ENCODE results near the gene PCBP3. TPM values are rescaled to one million over a fixed set of nuclear protein-coding genes. Genes with fewer than 3 reads are reported as not detected.

Gene PCBP3
- total RNA-seq, 1 donor from 2014 or later: 4.6 TPM

DNA sequence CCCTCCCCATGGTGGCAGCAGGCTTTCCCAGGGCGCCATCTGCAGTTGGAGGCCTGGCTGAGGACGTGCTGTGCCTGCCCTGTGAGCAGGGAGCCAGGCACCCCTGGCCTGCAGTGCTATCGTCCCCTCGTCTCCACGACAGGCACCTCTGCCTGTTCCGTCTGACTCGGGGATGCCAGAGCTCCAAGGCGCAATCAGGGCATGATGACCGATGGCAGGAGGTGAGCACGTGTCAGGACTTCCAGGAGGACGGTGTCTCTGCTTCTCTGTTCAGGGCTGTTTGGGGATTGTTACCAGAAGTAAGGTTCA is 125.2 kb downstream of the PCBP3 start:
- Histone ChIP-seq H3K4me3 (no peak overlapping the region), H3K79me2 (ENCODE audit: low read depth) (no peaks in the 10 kb centered on the region), H2AFZ (replicated peaks) (peak overlapping the region; percentile 13), H3K27me3 (no peaks in the 10 kb centered on the region), H3K9ac (no peak overlapping the region), H3K36me3 (no peaks in the 10 kb centered on the region), H3K9me3 (ENCODE audit: low read depth) (no peaks in the 10 kb centered on the region), H3F3A (ENCODE audit: low read depth) (no peaks in the 10 kb centered on the region), H3K27ac (no peak overlapping the region), H3K4me2 (no peak overlapping the region), H4K20me1 (ENCODE audit: low read depth) (no peaks in the 10 kb centered on the region), H3K4me1 (no peaks in the 10 kb centered on the region)
- Mint-ChIP-seq H3K27me3 (ENCODE audit: insufficient read depth, low read depth) (no peaks in the 10 kb centered on the region), H3K9me3 (peaks cover 2% of the 10 kb centered on the region), H3K4me1 (peaks cover 36% of the 10 kb centered on the region), H3K4me3 (no peak overlapping the region), H3K27ac (no peak overlapping the region), H3K36me3 (no peaks in the 10 kb centered on the region)
- no peak for TF ChIP-seq EZH2 (IDR thresholded peaks at IDR 0.05)
- TF ChIP-seq, protein P1, sequence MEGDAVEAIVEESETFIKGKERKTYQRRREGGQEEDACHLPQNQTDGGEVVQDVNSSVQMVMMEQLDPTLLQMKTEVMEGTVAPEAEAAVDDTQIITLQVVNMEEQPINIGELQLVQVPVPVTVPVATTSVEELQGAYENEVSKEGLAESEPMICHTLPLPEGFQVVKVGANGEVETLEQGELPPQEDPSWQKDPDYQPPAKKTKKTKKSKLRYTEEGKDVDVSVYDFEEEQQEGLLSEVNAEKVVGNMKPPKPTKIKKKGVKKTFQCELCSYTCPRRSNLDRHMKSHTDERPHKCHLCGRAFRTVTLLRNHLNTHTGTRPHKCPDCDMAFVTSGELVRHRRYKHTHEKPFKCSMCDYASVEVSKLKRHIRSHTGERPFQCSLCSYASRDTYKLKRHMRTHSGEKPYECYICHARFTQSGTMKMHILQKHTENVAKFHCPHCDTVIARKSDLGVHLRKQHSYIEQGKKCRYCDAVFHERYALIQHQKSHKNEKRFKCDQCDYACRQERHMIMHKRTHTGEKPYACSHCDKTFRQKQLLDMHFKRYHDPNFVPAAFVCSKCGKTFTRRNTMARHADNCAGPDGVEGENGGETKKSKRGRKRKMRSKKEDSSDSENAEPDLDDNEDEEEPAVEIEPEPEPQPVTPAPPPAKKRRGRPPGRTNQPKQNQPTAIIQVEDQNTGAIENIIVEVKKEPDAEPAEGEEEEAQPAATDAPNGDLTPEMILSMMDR (IDR thresholded peaks at IDR 0.05): peak; percentile 8
- DNase-seq (ENCODE audit: low spot score): peak; percentile 16

DNA sequence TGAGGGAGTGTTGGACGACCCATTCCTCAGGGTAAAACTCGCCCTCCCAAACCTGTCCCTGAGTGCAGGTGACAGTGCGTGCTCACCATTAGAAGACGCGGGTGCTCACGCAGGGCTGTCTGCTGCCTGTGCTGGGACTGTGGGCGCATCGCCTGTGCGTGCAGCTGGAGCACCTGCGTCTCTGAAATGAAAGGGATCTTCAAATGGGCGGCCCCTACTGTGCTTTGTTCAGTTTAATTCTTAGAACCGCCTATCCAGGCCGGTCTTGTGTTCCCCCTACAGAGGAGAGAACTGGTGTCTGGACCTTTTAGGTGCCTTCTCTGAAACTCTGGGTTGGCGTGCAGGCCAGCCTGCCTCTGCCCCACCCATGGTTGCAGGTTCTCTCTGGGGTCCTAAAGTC is 125.8 kb downstream of the PCBP3 start:
- peaks cover 5% of the 10 kb centered on the region for H3K9me3 Mint-ChIP-seq
- H3K27ac Mint-ChIP-seq: peak overlapping the region; percentile 58
- Histone ChIP-seq H3K79me2 (ENCODE audit: low read depth) (no peaks in the 10 kb centered on the region), H3K4me2 (peak overlapping the region; percentile 44), H3K36me3 (no peaks in the 10 kb centered on the region), H3K27me3 (no peaks in the 10 kb centered on the region), H3F3A (ENCODE audit: low read depth) (no peaks in the 10 kb centered on the region), H3K4me1 (no peaks in the 10 kb centered on the region), H2AFZ (replicated peaks) (no peak overlapping the region), H3K9me3 (ENCODE audit: low read depth) (no peaks in the 10 kb centered on the region), H3K27ac (no peak overlapping the region), H3K4me3 (no peak overlapping the region), H4K20me1 (ENCODE audit: low read depth) (no peaks in the 10 kb centered on the region), H3K9ac (no peak overlapping the region)
- no peak for TF ChIP-seq EZH2 (IDR thresholded peaks at IDR 0.05)
- no peak for TF ChIP-seq EZH2phosphoT487 (IDR thresholded peaks at IDR 0.05)
- TF ChIP-seq, protein P1 (IDR thresholded peaks at IDR 0.05): no peak
- no peaks in the 10 kb centered on the region for H3K27me3 Mint-ChIP-seq (ENCODE audit: insufficient read depth, low read depth)
- H3K4me3 Mint-ChIP-seq: no peak overlapping the region
- H3K4me1 Mint-ChIP-seq: peaks cover 36% of the 10 kb centered on the region
- no peaks in the 10 kb centered on the region for H3K36me3 Mint-ChIP-seq
- no peak for DNase-seq (ENCODE audit: low spot score)

DNA sequence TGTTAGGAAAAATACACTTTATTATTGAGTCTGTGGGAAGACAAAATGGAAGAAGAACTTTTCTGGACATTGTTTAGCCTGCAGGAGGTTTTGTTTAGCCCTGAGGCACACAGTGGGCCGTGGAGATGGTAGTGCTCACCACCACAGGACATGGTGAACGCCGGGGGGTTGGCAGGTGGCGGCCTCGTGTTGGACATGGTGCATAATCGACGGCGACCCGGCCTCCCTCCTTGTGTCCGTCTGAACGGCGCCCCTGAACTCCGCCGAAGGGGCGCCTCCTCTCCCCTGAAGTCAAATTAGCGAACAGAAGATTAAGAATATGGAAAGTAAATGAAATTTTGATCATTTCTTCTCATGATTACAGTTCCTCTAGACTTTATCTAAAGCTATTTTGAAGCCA is 126.4 kb downstream of the PCBP3 start:
- no peaks in the 10 kb centered on the region for H3K79me2 ChIP-seq (ENCODE audit: low read depth)
- no peaks in the 10 kb centered on the region for H4K20me1 ChIP-seq (ENCODE audit: low read depth)
- H3K9ac ChIP-seq: no peak overlapping the region
- Mint-ChIP-seq H3K4me1 (peaks cover 32% of the 10 kb centered on the region), H3K27ac (peak overlapping the region; percentile 57), H3K9me3 (peaks cover 7% of the 10 kb centered on the region), H3K27me3 (ENCODE audit: insufficient read depth, low read depth) (no peaks in the 10 kb centered on the region), H3K36me3 (no peaks in the 10 kb centered on the region), H3K4me3 (no peak overlapping the region)
- H3K4me3 ChIP-seq: no peak overlapping the region
- no peak overlapping the region for H3K4me2 ChIP-seq
- no peaks in the 10 kb centered on the region for H3K36me3 ChIP-seq
- no peak overlapping the region for H2AFZ ChIP-seq (replicated peaks)
- TF ChIP-seq EZH2 (IDR thresholded peaks at IDR 0.05): no peak
- TF ChIP-seq, protein P1 (IDR thresholded peaks at IDR 0.05): no peak
- no peak for TF ChIP-seq EZH2phosphoT487 (IDR thresholded peaks at IDR 0.05)
- H3F3A ChIP-seq (ENCODE audit: low read depth): no peaks in the 10 kb centered on the region
- no peak overlapping the region for H3K27ac ChIP-seq
- H3K27me3 ChIP-seq: no peaks in the 10 kb centered on the region
- H3K9me3 ChIP-seq (ENCODE audit: low read depth): no peaks in the 10 kb centered on the region
- no peaks in the 10 kb centered on the region for H3K4me1 ChIP-seq
- no peak for DNase-seq (ENCODE audit: low spot score)

DNA sequence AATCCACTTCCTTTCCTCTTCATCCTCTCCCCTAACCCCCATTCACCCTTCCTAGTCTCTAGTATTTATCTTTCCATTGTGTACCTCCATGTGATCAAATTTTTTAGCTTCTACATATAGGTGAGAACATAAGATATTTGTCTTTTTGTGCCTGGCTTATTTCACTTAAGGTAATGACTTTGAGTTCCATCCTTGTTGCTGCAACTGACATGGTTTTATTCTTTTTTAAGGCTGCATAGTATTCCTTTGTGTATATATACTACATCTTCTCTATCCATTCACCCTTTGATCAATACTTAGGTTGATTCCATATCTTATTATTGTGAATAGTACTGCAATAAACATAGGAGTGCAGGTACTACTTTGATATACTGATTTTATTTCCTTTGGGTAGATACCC is 128.7 kb downstream of the PCBP3 start:
- Histone ChIP-seq H4K20me1 (ENCODE audit: low read depth) (no peaks in the 10 kb centered on the region), H3K4me3 (no peak overlapping the region), H3K79me2 (ENCODE audit: low read depth) (no peaks in the 10 kb centered on the region), H3K27me3 (no peaks in the 10 kb centered on the region), H3K4me2 (no peak overlapping the region), H3K36me3 (no peaks in the 10 kb centered on the region), H3K4me1 (no peaks in the 10 kb centered on the region), H3K9me3 (ENCODE audit: low read depth) (peaks cover 2% of the 10 kb centered on the region), H3F3A (ENCODE audit: low read depth) (no peaks in the 10 kb centered on the region), H3K27ac (no peak overlapping the region), H2AFZ (replicated peaks) (no peak overlapping the region), H3K9ac (no peak overlapping the region)
- Mint-ChIP-seq H3K27ac (no peak overlapping the region), H3K4me1 (peaks cover 23% of the 10 kb centered on the region), H3K27me3 (ENCODE audit: insufficient read depth, low read depth) (no peaks in the 10 kb centered on the region), H3K9me3 (peaks cover 12% of the 10 kb centered on the region), H3K4me3 (no peak overlapping the region), H3K36me3 (no peaks in the 10 kb centered on the region)
- TF ChIP-seq, protein P1 (IDR thresholded peaks at IDR 0.05): no peak
- TF ChIP-seq EZH2 (IDR thresholded peaks at IDR 0.05) (no peak), EZH2phosphoT487 (IDR thresholded peaks at IDR 0.05) (no peak)
- no peak for DNase-seq (ENCODE audit: low spot score)
